GM10266 (cell line): ENCODE results near the gene CEP164.

Experiments
- DNase-seq: peaks from one replicate; pipeline ENCODE4 v3.0.0; 2012; ENCODE audit errors: extremely low spot score
- CTCF ChIP-seq: IDR thresholded peaks from 2 replicates; pipeline ENCODE4 v1.5.1; 2012; ENCODE audit warnings: mild to moderate bottlenecking, low read depth; ENCODE audit not compliant: control insufficient read depth, insufficient read depth; ENCODE audit errors: missing control alignments

CEP164 gene

GRCh38 chr11:117378976-117379865 lies 51.6 kb downstream of the CEP164 start:
- no peak for DNase-seq
- TF ChIP-seq CTCF = no peak

DNA sequence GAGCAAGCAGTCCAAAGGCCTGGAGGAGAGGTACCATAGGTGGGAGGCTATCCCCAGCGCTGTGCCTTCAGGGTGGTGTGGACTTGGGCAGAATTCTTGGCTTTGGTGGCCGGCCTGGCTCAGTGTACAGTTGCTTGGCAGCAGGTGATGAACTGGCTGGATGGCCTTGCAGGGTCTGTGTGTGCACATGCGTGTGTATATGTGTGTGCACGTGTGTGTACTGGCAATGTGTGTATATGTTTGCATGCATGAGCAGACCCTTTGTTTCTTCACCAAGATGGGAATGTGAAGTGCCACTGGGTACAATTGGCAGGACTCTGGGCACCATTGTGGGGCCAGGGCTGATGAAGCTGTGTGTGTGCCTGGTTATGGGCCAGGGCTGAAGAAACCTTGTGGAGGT lies 53.0 kb downstream of the CEP164 start:
- no peak for DNase-seq
- no peak for TF ChIP-seq CTCF

- no peak for DNase-seq
These were observed 54.1 kb downstream of the CEP164 start for GRCh38 chr11:117381481-117382387.

DNA sequence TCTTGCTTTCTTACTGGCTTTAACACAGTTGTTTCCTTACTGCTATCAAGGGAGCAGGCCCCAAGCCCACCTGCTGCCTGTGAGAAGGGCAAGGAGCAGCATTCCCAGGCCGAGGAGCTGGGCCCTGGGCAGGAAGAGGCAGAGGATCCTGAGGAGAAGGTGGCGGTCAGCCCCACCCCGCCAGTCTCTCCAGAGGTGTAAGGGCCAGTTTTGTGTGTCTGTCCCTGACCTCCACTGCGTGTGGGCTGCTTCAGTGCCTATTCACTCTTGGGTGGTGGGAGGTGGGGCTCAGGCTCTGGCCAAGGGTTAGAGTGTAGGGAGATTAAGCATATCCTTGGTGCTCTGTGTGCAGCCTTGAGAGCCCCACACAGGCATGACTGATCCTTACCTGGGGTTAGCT lies 55.1 kb downstream of the CEP164 start:
- TF ChIP-seq CTCF = no peak
- DNase-seq = no peak

More at GRCh38 chr11:117381481-117382387, 54.1 kb downstream of the CEP164 start:
- no peak for TF ChIP-seq CTCF

GRCh38 chr11:117384045-117384444 lies 56.4 kb downstream of the CEP164 start:
- DNase-seq = no peak
- no peak for TF ChIP-seq CTCF

DNA sequence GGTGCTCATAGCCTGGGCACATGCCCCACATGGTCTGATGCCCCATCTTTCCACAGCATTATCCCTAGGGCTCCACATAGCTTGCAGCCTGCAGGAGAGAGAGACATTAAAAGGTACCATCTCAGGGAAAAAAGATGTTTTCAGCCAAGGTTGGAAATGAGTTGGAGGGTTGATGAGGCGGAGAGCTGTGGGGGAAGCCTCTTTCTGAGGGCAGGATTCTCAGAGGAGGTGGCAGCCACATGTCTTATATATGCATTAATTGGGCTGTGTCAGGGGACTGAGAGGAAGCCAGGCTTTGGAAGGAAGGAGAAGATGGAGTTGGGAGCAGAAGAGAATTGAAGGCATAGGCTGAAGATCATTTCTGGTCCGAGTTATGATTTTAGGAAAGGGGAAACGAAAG lies 57.8 kb downstream of the CEP164 start:
- no peak for DNase-seq
- no peak for TF ChIP-seq CTCF

DNA sequence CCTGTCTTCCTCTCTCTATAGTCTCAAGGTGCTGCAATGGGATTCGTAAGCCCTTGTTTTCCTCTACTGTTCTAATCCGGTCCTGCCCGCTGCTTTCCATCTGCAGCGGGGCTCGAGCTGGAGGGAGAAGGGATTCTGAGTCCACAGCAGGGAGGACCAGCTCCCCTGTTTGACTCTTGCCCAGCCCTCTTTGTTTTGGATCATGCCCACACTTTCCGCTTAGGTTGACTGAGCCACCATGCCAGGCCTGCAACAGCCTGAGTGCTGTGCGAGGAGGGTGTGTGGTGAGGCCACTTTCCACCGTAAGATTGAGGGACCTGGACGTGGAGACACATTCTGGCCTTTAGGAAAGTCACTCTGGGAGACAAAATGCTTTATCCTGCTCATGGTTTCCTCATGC lies 58.3 kb downstream of the CEP164 start:
- DNase-seq = no peak
- no peak for TF ChIP-seq CTCF
